ENCODE measurements around the gene PARS2.

GRCh38 chr1:54781023-54781723 lies 16.9 kb upstream of the PARS2 start:
- TF ChIP-seq POLR2A (IDR thresholded peaks at IDR 0.05) (no peak), CTCF (IDR thresholded peaks at IDR 0.05) (no peak), EP300 (IDR thresholded peaks at IDR 0.05) (no peak), POLR2AphosphoS5 (IDR thresholded peaks at IDR 0.05) (no peak)
